HEK293 (cell line): ENCODE measurements around the gene TMOD4.

ENCODE experiments used
- CTCF ChIA-PET: fragments of 350-600 bp; formaldehyde crosslinking; extraction: SDS; loops from one replicate; lab custom pipeline; 2021; ENCODE audit warnings: antibody characterized with exemption; lab: Yijun Ruan, JAX
- POLR2A ChIA-PET: fragments of 300-600 bp; formaldehyde crosslinking; extraction: SDS; loops from one replicate; lab custom pipeline; 2020; ENCODE audit warnings: antibody characterized with exemption, inconsistent platforms; lab: Yijun Ruan, JAX
- H3K27ac ChIP-seq: fragments of 200-500 bp; sonication (Bioruptor generic); 2 replicates; pipeline ENCODE4 v1.5.1; 2014; ENCODE audit warnings: low read depth, low read length, control low read depth, inconsistent platforms; ENCODE audit errors: extremely low read depth
- H3K36me3 ChIP-seq, 2 experiments: fragments of 200-500 bp in 1 of 2; sonication (Bioruptor generic) in 1 of 2; 1 replicate in 1 of 2; 2 replicates in 1 of 2; pipeline ENCODE4 v1.5.1; 2014 to 2017; ENCODE audit warnings: inconsistent platforms in 2 of 2, low read length in 2 of 2; ENCODE audit not compliant: control insufficient read depth in 2 of 2, insufficient read depth in 1 of 2
- H3K4me1 ChIP-seq: fragments of 200-500 bp; sonication (Bioruptor generic); 2 replicates; pipeline ENCODE4 v1.5.1; 2014; ENCODE audit warnings: mild to moderate bottlenecking, low read length, inconsistent platforms; ENCODE audit not compliant: control insufficient read depth, insufficient read depth
- H3K4me3 ChIP-seq: 2 replicates; pipeline ENCODE4 v1.5.1; 2011; ENCODE audit warnings: low read depth, mild to moderate bottlenecking, control low read depth, low read length, moderate library complexity
- H3K9me3 ChIP-seq: fragments of 200-500 bp; sonication (Bioruptor generic); 2 replicates; pipeline ENCODE4 v1.5.1; 2014; ENCODE audit warnings: low read depth, low read length, inconsistent platforms; ENCODE audit not compliant: control insufficient read depth, insufficient read depth
- EGR2 ChIP-seq: fragments of 450-650 bp; formaldehyde crosslinking; IDR thresholded peaks from 2 replicates; pipeline ENCODE4 v1.5.1; 2016; ENCODE audit warnings: low read depth, missing biosample characterization, missing genetic modification characterization
- GFI1B ChIP-seq: fragments of 450-650 bp; formaldehyde crosslinking; IDR thresholded peaks from 2 replicates; pipeline ENCODE4 v1.5.1; 2016; ENCODE audit warnings: missing biosample characterization, missing genetic modification characterization
- YY2 ChIP-seq: fragments of 450-650 bp; formaldehyde crosslinking; IDR thresholded peaks from 2 replicates; pipeline ENCODE4 v1.5.1; 2016; ENCODE audit warnings: missing biosample characterization, missing genetic modification characterization
- ZFHX2 ChIP-seq: fragments of 450-650 bp; formaldehyde crosslinking; conservative IDR thresholded peaks from 2 replicates; pipeline ENCODE4 v1.5.1; 2016; ENCODE audit warnings: missing biosample characterization, missing genetic modification characterization
- ZIC2 ChIP-seq: fragments of 450-650 bp; formaldehyde crosslinking; IDR thresholded peaks from 2 replicates; pipeline ENCODE4 v1.5.1; 2016; ENCODE audit warnings: missing biosample characterization, missing genetic modification characterization
- ZNF121 ChIP-seq: fragments of 450-650 bp; formaldehyde crosslinking; IDR thresholded peaks from 2 replicates; pipeline ENCODE4 v1.5.1; 2016; ENCODE audit warnings: missing biosample characterization, missing genetic modification characterization
- ZNF140 ChIP-seq: fragments of 450-650 bp; formaldehyde crosslinking; IDR thresholded peaks from 2 replicates; pipeline ENCODE4 v1.5.1; 2016; ENCODE audit warnings: missing biosample characterization, missing genetic modification characterization
- ZNF146 ChIP-seq: fragments of 450-650 bp; formaldehyde crosslinking; IDR thresholded peaks from 2 replicates; pipeline ENCODE4 v1.5.1; 2016; ENCODE audit warnings: missing biosample characterization, missing genetic modification characterization
- ZNF155 ChIP-seq: fragments of 450-650 bp; formaldehyde crosslinking; IDR thresholded peaks from 2 replicates; pipeline ENCODE4 v1.5.1; 2016; ENCODE audit warnings: missing biosample characterization, missing genetic modification characterization
- ZNF157 ChIP-seq: fragments of 450-650 bp; formaldehyde crosslinking; IDR thresholded peaks from 2 replicates; pipeline ENCODE4 v1.5.1; 2016; ENCODE audit warnings: missing biosample characterization, missing genetic modification characterization
- ZNF24 ChIP-seq: fragments of 450-650 bp; formaldehyde crosslinking; IDR thresholded peaks from 2 replicates; pipeline ENCODE4 v1.5.1; 2016; ENCODE audit warnings: missing biosample characterization, missing genetic modification characterization
- ZNF274 ChIP-seq, 2 experiments: fragments of 200-500 bp in 1 of 2; fragments of 450-650 bp in 1 of 2; sonication (Bioruptor generic) in 1 of 2; formaldehyde crosslinking in 1 of 2; IDR thresholded peaks; 2 replicates each; pipeline versions ENCODE4 v1.5.1 to v1.6.1; 2014 to 2016; ENCODE audit warnings: borderline replicate concordance in 1 of 2, inconsistent platforms in 1 of 2, low read length in 1 of 2, missing biosample characterization in 1 of 2, missing genetic modification characterization in 1 of 2
- ZNF341 ChIP-seq: fragments of 450-650 bp; formaldehyde crosslinking; IDR thresholded peaks from 2 replicates; pipeline ENCODE4; 2016; ENCODE audit warnings: low read depth, missing biosample characterization, missing genetic modification characterization
- ZNF350 ChIP-seq: fragments of 450-650 bp; formaldehyde crosslinking; IDR thresholded peaks from 2 replicates; pipeline ENCODE4 v1.5.0; 2017; ENCODE audit warnings: missing biosample characterization, mild to moderate bottlenecking, missing genetic modification characterization
- ZNF354C ChIP-seq: fragments of 450-650 bp; formaldehyde crosslinking; IDR thresholded peaks from 2 replicates; pipeline ENCODE4 v1.5.1; 2016; ENCODE audit warnings: missing biosample characterization, missing genetic modification characterization, low read depth, borderline replicate concordance
- ZNF394 ChIP-seq: fragments of 450-650 bp; formaldehyde crosslinking; IDR thresholded peaks from 2 replicates; pipeline ENCODE4 v1.5.1; 2016; ENCODE audit warnings: missing biosample characterization, missing genetic modification characterization, mild to moderate bottlenecking, moderate library complexity, borderline replicate concordance
- ZNF510 ChIP-seq: fragments of 450-650 bp; formaldehyde crosslinking; IDR thresholded peaks from 2 replicates; pipeline ENCODE4 v1.5.1; 2018; ENCODE audit warnings: mild to moderate bottlenecking, missing genetic modification characterization, missing biosample characterization; ENCODE audit not compliant: insufficient replicate concordance
- ZNF560 ChIP-seq: fragments of 450-650 bp; formaldehyde crosslinking; IDR thresholded peaks from 2 replicates; pipeline ENCODE4 v1.5.1; 2017; ENCODE audit warnings: missing biosample characterization, missing genetic modification characterization, borderline replicate concordance
- ZNF629 ChIP-seq: fragments of 450-650 bp; formaldehyde crosslinking; IDR thresholded peaks from 2 replicates; pipeline ENCODE4 v1.5.1; 2017; ENCODE audit warnings: missing biosample characterization, missing genetic modification characterization
- ZNF664 ChIP-seq: fragments of 450-650 bp; formaldehyde crosslinking; IDR thresholded peaks from 2 replicates; pipeline ENCODE4 v1.5.1; 2016; ENCODE audit warnings: missing biosample characterization, missing genetic modification characterization
- ZNF76 ChIP-seq: fragments of 450-650 bp; formaldehyde crosslinking; IDR thresholded peaks from 2 replicates; pipeline ENCODE4; 2016; ENCODE audit warnings: low read depth, missing biosample characterization, missing genetic modification characterization, borderline replicate concordance
- ZNF777 ChIP-seq: fragments of 450-650 bp; formaldehyde crosslinking; IDR thresholded peaks from 2 replicates; pipeline ENCODE4 v1.5.1; 2017; ENCODE audit warnings: missing biosample characterization, missing genetic modification characterization, borderline replicate concordance
- ZNF785 ChIP-seq: fragments of 450-650 bp; formaldehyde crosslinking; IDR thresholded peaks from 2 replicates; pipeline ENCODE4 v1.5.1; 2016; ENCODE audit warnings: missing biosample characterization, missing genetic modification characterization
- ZSCAN30 ChIP-seq: fragments of 450-650 bp; IDR thresholded peaks from 2 replicates; pipeline ENCODE4 v1.5.1; 2018; ENCODE audit warnings: missing biosample characterization, mild to moderate bottlenecking, missing genetic modification characterization, moderate library complexity
- TF ChIP-seq, protein P1 (sequence below): fragments of 450-650 bp; formaldehyde crosslinking; IDR thresholded peaks from 2 replicates; pipeline ENCODE4 v1.5.1; 2016; ENCODE audit warnings: missing biosample characterization, missing genetic modification characterization
- TF ChIP-seq, protein P2 (sequence below): fragments of 450-650 bp; formaldehyde crosslinking; IDR thresholded peaks from 2 replicates; pipeline ENCODE4 v1.5.1; 2016; ENCODE audit warnings: missing biosample characterization, missing genetic modification characterization
- TF ChIP-seq, protein P3 (sequence below): fragments of 450-650 bp; formaldehyde crosslinking; IDR thresholded peaks from 2 replicates; pipeline ENCODE4 v1.5.1; 2016; ENCODE audit warnings: missing biosample characterization, missing genetic modification characterization

The TMOD4 gene

DNA sequence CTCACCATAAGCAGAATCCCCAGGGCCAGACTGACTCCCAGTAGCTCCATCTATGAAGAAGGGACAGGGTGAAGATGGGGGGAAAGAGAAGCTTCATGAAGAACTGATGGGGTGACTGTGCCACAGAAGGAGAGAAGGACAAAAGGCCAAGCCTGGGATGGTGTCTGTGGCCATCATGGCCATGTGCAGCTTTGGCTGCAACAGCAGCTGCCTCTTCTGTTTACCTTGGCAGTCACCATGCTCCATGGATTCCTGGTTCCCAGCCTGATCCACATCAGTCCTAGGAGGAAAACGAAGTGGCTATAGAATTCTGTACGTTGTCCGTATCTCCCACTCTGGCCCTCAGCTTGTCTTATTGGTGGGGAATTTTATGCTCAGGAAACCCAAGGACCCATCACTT, 41.4 kb downstream of the TMOD4 start (continued):
- TF ChIP-seq, protein P1, sequence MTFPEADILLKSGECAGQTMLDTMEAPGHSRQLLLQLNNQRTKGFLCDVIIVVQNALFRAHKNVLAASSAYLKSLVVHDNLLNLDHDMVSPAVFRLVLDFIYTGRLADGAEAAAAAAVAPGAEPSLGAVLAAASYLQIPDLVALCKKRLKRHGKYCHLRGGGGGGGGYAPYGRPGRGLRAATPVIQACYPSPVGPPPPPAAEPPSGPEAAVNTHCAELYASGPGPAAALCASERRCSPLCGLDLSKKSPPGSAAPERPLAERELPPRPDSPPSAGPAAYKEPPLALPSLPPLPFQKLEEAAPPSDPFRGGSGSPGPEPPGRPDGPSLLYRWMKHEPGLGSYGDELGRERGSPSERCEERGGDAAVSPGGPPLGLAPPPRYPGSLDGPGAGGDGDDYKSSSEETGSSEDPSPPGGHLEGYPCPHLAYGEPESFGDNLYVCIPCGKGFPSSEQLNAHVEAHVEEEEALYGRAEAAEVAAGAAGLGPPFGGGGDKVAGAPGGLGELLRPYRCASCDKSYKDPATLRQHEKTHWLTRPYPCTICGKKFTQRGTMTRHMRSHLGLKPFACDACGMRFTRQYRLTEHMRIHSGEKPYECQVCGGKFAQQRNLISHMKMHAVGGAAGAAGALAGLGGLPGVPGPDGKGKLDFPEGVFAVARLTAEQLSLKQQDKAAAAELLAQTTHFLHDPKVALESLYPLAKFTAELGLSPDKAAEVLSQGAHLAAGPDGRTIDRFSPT (tag by site-specific recombination) = no peak
- TF ChIP-seq ZNF350 (tag by site-specific recombination) = no peak
- TF ChIP-seq ZNF341 = no peak
- TF ChIP-seq YY2 (tag by site-specific recombination) = no peak
- TF ChIP-seq ZNF155 (tag by site-specific recombination) = no peak

DNA sequence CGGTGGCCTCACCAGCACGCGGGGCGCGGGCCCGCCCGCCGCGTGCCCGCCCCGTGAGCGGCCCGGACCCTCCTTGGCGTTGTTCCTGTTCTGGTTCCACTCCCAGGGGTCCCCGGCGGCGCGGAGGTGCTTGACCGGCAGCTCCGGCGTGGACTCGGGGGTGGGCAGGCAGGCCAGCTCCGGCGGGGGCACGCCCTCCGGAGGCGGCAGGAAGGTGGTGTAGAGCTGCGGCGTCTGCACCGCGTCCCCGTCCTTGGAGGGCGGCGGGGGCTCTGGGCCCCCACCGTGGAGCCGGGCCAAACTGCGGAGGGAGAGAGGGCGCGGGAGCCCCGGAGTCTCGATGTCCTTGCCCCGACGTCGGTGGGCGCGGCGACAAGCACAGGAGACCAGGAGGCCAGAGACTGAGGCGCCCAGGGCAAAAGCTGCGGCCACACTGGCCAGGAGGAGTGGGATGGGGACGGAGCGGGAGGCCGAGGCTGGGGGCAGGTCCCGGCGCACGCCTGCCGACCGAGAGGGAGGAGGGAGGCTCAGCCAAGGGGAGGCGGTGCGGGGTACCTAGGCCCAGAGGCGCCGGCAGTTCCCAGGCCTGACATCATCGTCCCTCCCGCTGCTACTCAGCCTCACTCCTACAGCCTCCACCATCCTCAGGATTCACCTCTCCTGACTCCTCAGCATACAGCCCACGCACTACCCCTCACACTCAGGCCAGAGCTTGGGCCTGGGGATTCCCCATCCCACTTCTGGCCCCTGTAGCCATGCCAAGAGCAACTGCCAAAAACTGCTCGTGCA, 42.6 kb downstream of the TMOD4 start:
- Histone ChIP-seq H3K27ac (no peak overlapping the region), H3K4me1 (no peaks in the 10 kb centered on the region), H3K36me3 (peaks cover 0 to 53% of the 10 kb centered on the region in 2 experiments; a peak in 1 of 3 replicates), H3K9me3 (no peaks in the 10 kb centered on the region), H3K4me3 (no peak overlapping the region)
- CTCF ChIA-PET = interaction anchor here (1.4 kb wide), 1 partner anchor 109 kb away, joined by 3 read pairs; no protein-coding TSS in a partner anchor
- TF ChIP-seq ZFHX2 (tag by site-specific recombination) (peak; percentile 69), EGR2 (tag by site-specific recombination) (peak; percentile 68), ZNF785 (tag by site-specific recombination) (no peak), ZNF157 (tag by site-specific recombination) (no peak)
- POLR2A ChIA-PET = no interaction called here

DNA sequence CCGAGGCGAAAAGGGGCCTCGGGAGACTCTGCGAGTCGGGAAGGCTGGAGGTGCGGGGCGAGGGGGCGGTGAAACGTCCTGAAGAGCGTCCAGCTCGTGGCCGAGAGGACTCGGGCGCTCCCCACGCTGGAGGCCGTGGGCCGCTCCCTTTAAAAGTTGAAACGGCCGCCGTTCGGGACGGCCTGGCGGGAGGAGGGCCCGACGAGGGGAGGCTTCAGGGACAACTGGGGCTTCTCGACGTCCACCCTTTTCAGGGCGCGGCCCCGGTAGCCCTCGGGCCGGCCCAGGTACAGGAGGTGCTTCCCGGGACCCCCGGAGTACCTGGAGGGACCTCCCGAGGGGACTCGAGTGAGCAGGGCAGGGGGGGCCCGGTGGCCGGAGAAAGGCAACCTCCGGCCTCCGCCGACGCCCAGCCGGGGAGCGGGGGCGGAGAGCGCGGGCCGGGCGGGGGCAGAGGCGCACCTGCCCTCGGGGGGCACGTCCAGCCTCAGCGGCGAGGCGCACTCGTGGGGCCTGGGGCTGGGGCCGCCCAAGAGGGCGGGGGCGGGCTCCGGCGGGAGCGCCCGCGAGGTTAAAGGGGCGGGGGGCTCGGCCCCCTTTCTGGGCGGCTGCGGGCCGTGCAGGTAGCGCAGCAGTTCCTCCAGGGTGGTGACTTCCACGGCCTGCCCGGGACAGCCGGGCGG, 43.3 kb downstream of the TMOD4 start:
- no peaks in the 10 kb centered on the region for H3K4me1 ChIP-seq
- H3K4me3 ChIP-seq = no peak overlapping the region
- H3K9me3 ChIP-seq = no peaks in the 10 kb centered on the region
- no peak overlapping the region for H3K27ac ChIP-seq
- ChIA-PET CTCF (no interaction called here), POLR2A (no interaction called here)
- peaks cover 0 to 45% of the 10 kb centered on the region in 2 experiments; a peak in 1 of 3 replicates for H3K36me3 ChIP-seq
- no peak for TF ChIP-seq ZNF629
- TF ChIP-seq ZNF140 (tag by site-specific recombination) = no peak
- TF ChIP-seq ZNF394 (tag by site-specific recombination) = no peak
- TF ChIP-seq ZNF510 (tag by site-specific recombination) = no peak
- TF ChIP-seq, protein P2, sequence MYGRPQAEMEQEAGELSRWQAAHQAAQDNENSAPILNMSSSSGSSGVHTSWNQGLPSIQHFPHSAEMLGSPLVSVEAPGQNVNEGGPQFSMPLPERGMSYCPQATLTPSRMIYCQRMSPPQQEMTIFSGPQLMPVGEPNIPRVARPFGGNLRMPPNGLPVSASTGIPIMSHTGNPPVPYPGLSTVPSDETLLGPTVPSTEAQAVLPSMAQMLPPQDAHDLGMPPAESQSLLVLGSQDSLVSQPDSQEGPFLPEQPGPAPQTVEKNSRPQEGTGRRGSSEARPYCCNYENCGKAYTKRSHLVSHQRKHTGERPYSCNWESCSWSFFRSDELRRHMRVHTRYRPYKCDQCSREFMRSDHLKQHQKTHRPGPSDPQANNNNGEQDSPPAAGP = no peak
- TF ChIP-seq ZNF777 (tag by site-specific recombination) = no peak
- no peak for TF ChIP-seq ZNF274 (IDR thresholded peaks at IDR 0.05; ENCODE audit: low read length)
- TF ChIP-seq ZNF274 (tag by site-specific recombination; IDR thresholded peaks at IDR 0.05; ENCODE audit: borderline replicate concordance) = no peak
- no peak for TF ChIP-seq ZSCAN30 (tag by site-specific recombination)
- no peak for TF ChIP-seq ZNF24 (tag by site-specific recombination)
- TF ChIP-seq ZIC2 (tag by site-specific recombination) = no peak
- TF ChIP-seq, protein P3, sequence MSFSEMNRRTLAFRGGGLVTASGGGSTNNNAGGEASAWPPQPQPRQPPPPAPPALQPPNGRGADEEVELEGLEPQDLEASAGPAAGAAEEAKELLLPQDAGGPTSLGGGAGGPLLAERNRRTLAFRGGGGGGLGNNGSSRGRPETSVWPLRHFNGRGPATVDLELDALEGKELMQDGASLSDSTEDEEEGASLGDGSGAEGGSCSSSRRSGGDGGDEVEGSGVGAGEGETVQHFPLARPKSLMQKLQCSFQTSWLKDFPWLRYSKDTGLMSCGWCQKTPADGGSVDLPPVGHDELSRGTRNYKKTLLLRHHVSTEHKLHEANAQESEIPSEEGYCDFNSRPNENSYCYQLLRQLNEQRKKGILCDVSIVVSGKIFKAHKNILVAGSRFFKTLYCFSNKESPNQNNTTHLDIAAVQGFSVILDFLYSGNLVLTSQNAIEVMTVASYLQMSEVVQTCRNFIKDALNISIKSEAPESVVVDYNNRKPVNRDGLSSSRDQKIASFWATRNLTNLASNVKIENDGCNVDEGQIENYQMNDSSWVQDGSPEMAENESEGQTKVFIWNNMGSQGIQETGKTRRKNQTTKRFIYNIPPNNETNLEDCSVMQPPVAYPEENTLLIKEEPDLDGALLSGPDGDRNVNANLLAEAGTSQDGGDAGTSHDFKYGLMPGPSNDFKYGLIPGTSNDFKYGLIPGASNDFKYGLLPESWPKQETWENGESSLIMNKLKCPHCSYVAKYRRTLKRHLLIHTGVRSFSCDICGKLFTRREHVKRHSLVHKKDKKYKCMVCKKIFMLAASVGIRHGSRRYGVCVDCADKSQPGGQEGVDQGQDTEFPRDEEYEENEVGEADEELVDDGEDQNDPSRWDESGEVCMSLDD = no peak
- TF ChIP-seq ZNF354C = no peak
- TF ChIP-seq ZNF560 (tag by site-specific recombination) = no peak
- no peak for TF ChIP-seq ZNF146 (tag by site-specific recombination)
- TF ChIP-seq GFI1B (tag by site-specific recombination) = no peak
- TF ChIP-seq ZNF664 (tag by site-specific recombination) = no peak
- TF ChIP-seq ZNF121 = no peak
- no peak for TF ChIP-seq ZNF76 (tag by site-specific recombination)
